ENCODE measurements around the gene CPA3. TPM values are rescaled to one million over a fixed set of nuclear protein-coding genes. Genes with fewer than 3 reads are reported as not detected.

CPA3 gene
- total RNA-seq, 4 donors from 2014 or later: 0.60 to 6.9 (median 2.8) TPM

- 63 to 74% methylated on average over 1 of the region's 1 CpG for WGBS, 2 donors
- H3K4me1 ChIP-seq: no peaks in the 10 kb centered on the region
Observed at GRCh38 chr3:148823026-148823425, 42.1 kb upstream of the CPA3 start.

DNA sequence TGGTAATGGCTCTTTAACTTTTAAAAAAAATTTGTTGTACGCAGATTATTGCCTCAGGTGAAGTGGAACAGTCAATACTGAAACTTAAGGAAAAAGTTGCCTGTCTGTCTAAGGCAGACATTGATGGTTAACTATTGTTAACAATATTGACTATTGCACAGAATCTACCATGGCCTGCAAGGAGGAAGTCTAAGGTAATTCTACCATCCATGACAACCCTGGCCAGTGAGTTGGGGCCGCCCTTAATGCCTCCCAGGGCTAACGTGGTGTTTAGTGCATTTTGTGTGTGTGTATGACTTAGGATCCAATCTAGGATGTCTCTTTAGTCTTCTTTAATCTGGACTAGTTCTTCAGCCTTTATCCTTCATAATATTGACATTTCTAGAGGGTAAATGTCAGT is 39.6 kb upstream of the CPA3 start:
- no peaks in the 10 kb centered on the region for H3K27me3 ChIP-seq

More at GRCh38 chr3:148823026-148823425, 42.1 kb upstream of the CPA3 start:
- Histone ChIP-seq H3K27me3 (no peaks in the 10 kb centered on the region), H3K9me3 (peaks cover 0 to 15% (median 0%) of the 10 kb centered on the region in 4 donors), H3K36me3 (no peaks in the 10 kb centered on the region), H3K27ac (no peak overlapping the region), H3K4me3 (no peak overlapping the region)
- TF ChIP-seq, protein P1, sequence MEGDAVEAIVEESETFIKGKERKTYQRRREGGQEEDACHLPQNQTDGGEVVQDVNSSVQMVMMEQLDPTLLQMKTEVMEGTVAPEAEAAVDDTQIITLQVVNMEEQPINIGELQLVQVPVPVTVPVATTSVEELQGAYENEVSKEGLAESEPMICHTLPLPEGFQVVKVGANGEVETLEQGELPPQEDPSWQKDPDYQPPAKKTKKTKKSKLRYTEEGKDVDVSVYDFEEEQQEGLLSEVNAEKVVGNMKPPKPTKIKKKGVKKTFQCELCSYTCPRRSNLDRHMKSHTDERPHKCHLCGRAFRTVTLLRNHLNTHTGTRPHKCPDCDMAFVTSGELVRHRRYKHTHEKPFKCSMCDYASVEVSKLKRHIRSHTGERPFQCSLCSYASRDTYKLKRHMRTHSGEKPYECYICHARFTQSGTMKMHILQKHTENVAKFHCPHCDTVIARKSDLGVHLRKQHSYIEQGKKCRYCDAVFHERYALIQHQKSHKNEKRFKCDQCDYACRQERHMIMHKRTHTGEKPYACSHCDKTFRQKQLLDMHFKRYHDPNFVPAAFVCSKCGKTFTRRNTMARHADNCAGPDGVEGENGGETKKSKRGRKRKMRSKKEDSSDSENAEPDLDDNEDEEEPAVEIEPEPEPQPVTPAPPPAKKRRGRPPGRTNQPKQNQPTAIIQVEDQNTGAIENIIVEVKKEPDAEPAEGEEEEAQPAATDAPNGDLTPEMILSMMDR (IDR thresholded peaks at IDR 0.05): no peak
- TF ChIP-seq EP300 (IDR thresholded peaks at IDR 0.05) (no peak), POLR2A (IDR thresholded peaks at IDR 0.05) (no peak)
- DNase-seq (ENCODE audit: low spot score in 2 of 2): no peak

GRCh38 chr3:148827585-148827984 is 37.5 kb upstream of the CPA3 start, which contains the start of gene CPB1:
Gene CPB1, plus strand, starts transcription at chr3:148827811. Its CDS starts 13 bp downstream, at chr3:148827824.
- no peaks in the 10 kb centered on the region for H3K36me3 ChIP-seq
- TF ChIP-seq, protein P1 (IDR thresholded peaks at IDR 0.05): no peak
- no peak for TF ChIP-seq POLR2A (IDR thresholded peaks at IDR 0.05)
- no peak for TF ChIP-seq EP300 (IDR thresholded peaks at IDR 0.05)
- H3K4me3 ChIP-seq: no peak within 1 kb of the TSS
- no peak within 1 kb of the TSS for H3K27ac ChIP-seq
- peaks cover 0 to 2% (median 0%) of the 10 kb centered on the region in 4 donors for H3K9me3 ChIP-seq
- H3K4me1 ChIP-seq: no peaks in the 10 kb centered on the region
- no peaks in the 10 kb centered on the region for H3K27me3 ChIP-seq
- DNase-seq (ENCODE audit: low spot score in 2 of 2): no peak

More for the DNA sequence above, 39.6 kb upstream of the CPA3 start:
- Histone ChIP-seq H3K36me3 (no peaks in the 10 kb centered on the region), H3K9me3 (peaks cover 0 to 15% (median 0%) of the 10 kb centered on the region in 4 donors), H3K4me1 (no peaks in the 10 kb centered on the region), H3K27ac (no peak overlapping the region), H3K4me3 (no peak overlapping the region)
- TF ChIP-seq, protein P1 (IDR thresholded peaks at IDR 0.05): no peak
- no peak for TF ChIP-seq EP300 (IDR thresholded peaks at IDR 0.05)
- no peak for TF ChIP-seq POLR2A (IDR thresholded peaks at IDR 0.05)
- WGBS, 2 donors: 81 to 85% methylated on average over 3 of the region's 3 CpGs
- DNase-seq (ENCODE audit: low spot score in 2 of 2): no peak

DNA sequence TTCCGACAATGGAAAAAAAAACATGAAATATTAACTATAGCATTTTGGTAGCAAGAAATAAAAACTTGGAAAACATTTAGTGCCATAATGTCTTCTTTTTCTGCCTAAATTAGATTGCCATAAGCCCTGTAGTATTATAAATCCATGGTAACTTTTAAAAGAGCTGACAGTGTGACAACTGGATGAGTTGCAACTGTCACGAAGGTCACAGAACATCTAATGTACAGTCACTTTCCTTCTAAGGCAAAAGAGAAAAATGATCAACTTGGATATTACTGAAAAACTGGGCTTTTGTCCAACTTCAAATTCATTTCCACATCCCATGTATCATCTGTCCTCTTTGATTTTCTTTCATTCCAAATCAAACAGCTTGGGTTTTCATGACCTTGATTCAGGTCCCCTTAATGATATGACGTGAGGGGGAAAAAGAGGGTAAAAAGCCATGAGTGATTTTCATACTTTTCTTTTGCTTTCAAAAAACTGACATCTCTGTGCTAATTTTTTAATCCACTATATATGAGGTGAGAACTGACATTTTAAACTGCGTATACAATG is 36.9 kb upstream of the CPA3 start:
- no peak for DNase-seq (ENCODE audit: low spot score in 2 of 2)

DNA sequence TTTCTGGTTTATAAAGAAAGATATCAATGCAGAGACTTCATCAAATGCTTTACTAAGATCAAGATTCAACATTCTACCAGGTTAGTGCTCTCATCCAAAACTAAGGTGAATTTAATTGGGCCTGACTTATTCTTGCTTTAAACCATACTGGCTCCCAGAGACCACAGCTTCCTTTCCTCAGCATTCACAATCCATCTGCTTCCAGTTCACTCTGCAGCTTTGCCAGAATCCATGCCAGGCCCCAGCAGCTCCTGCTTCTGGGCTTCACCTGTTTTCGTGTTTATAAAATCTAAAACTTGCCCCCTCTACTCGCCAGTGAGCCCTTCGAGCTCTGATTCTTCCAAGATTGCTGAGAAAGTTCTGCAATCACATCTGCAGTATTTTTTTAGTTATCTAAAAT is 35.2 kb upstream of the CPA3 start:
- Histone ChIP-seq H3K36me3 (no peaks in the 10 kb centered on the region), H3K9me3 (no peaks in the 10 kb centered on the region), H3K4me1 (no peaks in the 10 kb centered on the region), H3K4me3 (no peak overlapping the region), H3K27me3 (no peaks in the 10 kb centered on the region), H3K27ac (no peak overlapping the region)
- no peak for DNase-seq (ENCODE audit: low spot score in 2 of 2)
- TF ChIP-seq POLR2A (IDR thresholded peaks at IDR 0.05) (no peak), EP300 (IDR thresholded peaks at IDR 0.05) (no peak)
- TF ChIP-seq, protein P1 (IDR thresholded peaks at IDR 0.05): no peak
- WGBS, 2 donors: 93 to 94% methylated on average over 3 of the region's 3 CpGs

More for the DNA sequence above, 36.9 kb upstream of the CPA3 start:
- Histone ChIP-seq H3K4me1 (no peaks in the 10 kb centered on the region), H3K36me3 (no peaks in the 10 kb centered on the region), H3K4me3 (no peak overlapping the region), H3K9me3 (no peaks in the 10 kb centered on the region), H3K27ac (no peak overlapping the region), H3K27me3 (no peaks in the 10 kb centered on the region)
- no peak for TF ChIP-seq POLR2A (IDR thresholded peaks at IDR 0.05)
- no peak for TF ChIP-seq EP300 (IDR thresholded peaks at IDR 0.05)
- TF ChIP-seq, protein P1 (IDR thresholded peaks at IDR 0.05): no peak
- WGBS, 2 donors: 70 to 73% methylated on average over 4 of the region's 4 CpGs

Measured in tibial nerve (tissue), 4 donors.